A549 treated with AZD9567 at 1 μM for 4 hours (cell line): Measurements from ENCODE around the gene STRIP1. TPM values are rescaled to one million over a fixed set of nuclear protein-coding genes. Genes with fewer than 3 reads are reported as not detected.

Experiments
- total RNA-seq: library from RNA; stranded (reverse); fragments of 200-300 nt; extraction: Qiagen RNA extraction; gene quantifications from 5 replicates; pipeline ENCODE4 v1.2.3, GENCODE V29; 2022; ENCODE audit not compliant: insufficient read depth

Gene STRIP1, protein sequence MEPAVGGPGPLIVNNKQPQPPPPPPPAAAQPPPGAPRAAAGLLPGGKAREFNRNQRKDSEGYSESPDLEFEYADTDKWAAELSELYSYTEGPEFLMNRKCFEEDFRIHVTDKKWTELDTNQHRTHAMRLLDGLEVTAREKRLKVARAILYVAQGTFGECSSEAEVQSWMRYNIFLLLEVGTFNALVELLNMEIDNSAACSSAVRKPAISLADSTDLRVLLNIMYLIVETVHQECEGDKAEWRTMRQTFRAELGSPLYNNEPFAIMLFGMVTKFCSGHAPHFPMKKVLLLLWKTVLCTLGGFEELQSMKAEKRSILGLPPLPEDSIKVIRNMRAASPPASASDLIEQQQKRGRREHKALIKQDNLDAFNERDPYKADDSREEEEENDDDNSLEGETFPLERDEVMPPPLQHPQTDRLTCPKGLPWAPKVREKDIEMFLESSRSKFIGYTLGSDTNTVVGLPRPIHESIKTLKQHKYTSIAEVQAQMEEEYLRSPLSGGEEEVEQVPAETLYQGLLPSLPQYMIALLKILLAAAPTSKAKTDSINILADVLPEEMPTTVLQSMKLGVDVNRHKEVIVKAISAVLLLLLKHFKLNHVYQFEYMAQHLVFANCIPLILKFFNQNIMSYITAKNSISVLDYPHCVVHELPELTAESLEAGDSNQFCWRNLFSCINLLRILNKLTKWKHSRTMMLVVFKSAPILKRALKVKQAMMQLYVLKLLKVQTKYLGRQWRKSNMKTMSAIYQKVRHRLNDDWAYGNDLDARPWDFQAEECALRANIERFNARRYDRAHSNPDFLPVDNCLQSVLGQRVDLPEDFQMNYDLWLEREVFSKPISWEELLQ
- total RNA-seq = 7.9 to 15.7 TPM (median 14.2 TPM) in 5 replicates

DNA sequence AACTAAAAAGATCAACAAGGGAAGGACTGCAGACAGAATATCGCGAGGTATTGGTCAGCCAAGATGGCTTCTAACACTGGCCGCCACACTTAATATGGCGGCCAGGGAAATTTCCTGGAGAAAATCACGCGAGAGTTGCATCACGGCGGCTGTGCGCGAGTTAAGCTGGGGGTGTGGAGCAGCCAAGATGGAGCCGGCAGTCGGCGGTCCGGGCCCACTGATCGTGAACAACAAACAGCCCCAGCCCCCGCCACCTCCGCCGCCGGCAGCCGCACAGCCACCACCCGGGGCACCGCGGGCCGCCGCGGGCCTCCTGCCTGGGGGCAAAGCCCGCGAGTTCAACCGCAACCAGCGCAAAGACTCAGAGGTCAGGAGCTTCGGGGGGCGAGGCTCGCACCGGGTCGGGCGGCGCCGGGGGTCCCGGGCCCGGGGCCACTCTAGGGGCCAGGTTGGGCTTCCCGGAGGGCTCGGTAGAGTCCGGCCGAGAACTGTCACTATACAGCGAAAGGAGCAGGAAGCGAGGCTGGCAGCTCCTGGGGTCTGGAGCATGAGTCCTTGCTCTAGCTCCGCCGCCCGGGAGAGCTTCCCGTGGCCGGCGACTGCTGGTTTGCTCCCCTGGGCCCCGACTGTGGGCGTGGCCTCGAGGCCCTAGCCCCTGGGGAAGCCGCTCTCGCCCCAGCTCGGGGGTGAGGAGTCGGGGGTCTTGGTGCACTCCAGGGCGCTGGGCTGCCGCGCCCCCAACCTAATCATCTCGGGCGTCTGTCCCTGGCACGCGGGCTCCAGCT, at the start of gene STRIP1:
Gene STRIP1, plus strand, starts transcription at position 174 of the 785 bp plus-strand sequence. Its CDS starts 14 bp downstream, at position 188.

DNA sequence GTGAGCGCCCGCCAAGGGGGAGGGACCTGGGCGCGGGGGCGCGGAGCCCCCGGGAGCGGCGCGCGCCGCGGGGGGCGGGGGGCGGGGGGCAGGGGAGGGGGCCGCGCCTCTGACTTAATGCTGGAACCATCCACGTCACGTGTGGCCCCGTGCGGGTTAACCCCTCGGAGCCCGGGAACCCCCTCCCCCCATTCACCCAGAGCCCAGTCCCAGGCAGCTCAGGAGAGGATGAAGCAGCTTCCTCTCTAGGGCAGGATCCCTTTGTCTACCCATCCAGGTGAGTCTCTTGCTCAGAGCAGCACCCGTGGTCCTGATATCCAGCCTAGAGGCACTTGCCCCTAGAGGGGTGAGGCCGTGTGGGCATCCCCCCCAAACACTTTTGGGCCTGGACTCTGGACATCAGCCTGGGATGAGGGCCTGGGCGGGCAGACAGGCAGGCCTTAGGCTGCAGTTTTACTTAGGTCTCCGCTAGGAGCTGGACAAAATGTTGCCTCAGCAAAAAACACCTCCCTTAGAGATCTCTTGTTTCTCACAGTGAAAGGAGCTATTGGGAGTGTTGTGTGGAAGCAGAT, 36.3 kb downstream of the STRIP1 start, which contains the start of gene ALX3:
Gene ALX3, minus strand, starts transcription at position 2 of the 572 bp plus-strand sequence. CDS start 60 bp downstream, outside the sequence.

Other genes with a start within 250 kb of the STRIP1 start
- gene CSF1, start 123.8 kb upstream of the STRIP1 start, total RNA-seq = 13.3 to 14.9 TPM (median 14.6 TPM) in 5 replicates
- gene AHCYL1, start 49.9 kb upstream of the STRIP1 start, total RNA-seq = 45.6 to 56.3 TPM (median 49.9 TPM) in 5 replicates
- not detected in 5 replicates for gene ALX3, start 36.0 kb downstream of the STRIP1 start, total RNA-seq
- 0.07 TPM in 1 of 5 replicates, not detected in the others for gene UBL4B, start 77.8 kb downstream of the STRIP1 start, total RNA-seq
- 4.1 to 5.5 TPM (median 5.1 TPM) in 5 replicates for gene SLC6A17, start 115.9 kb downstream of the STRIP1 start, total RNA-seq
- 2.1 to 3.3 TPM (median 3.1 TPM) in 5 replicates for gene KCNC4, start 175.7 kb downstream of the STRIP1 start, total RNA-seq